HCT116 (cell line): Measurements from ENCODE around the gene CARMIL1. TPM values are rescaled to one million over a fixed set of nuclear protein-coding genes. Genes with fewer than 3 reads are reported as not detected.

Experiments
- ATAC-seq: fragments of 200-7000 bp; cut with Tn5 transposase; 2 replicates; pipeline ENCODE4 v1.9.1; 2020; ENCODE audit warnings: mild to moderate bottlenecking, moderate library complexity
- BruUV-seq: library from RNA; stranded (reverse); fragments of 400-500 nt; replicated peaks from 2 replicates; lab custom pipeline; 2021; lab: Mats Ljungman, UMichigan
- CTCF ChIA-PET: fragments of 300-600 bp; sonication (Branson Sonifier 250); formaldehyde crosslinking; loops from one replicate; lab custom pipeline; 2021; ENCODE audit warnings: antibody characterized with exemption; lab: Charles Lee
- POLR2A ChIA-PET: fragments of 300-600, 350-600 bp; sonication (Branson Sonifier 250); formaldehyde crosslinking; loops from one replicate; lab custom pipeline; 2021; ENCODE audit warnings: antibody characterized with exemption; lab: Charles Lee
- RAD21 ChIA-PET, 2 experiments: fragments of 300-600 bp; sonication (Branson Sonifier 250); formaldehyde crosslinking; loops; one replicate each; lab custom pipeline; 2023; ENCODE audit warnings: low total read pairs in 2 of 2; ENCODE audit not compliant: uncharacterized antibody in 2 of 2, unreplicated experiment in 2 of 2, low non-redundant PET in 1 of 2; lab: Charles Lee
- DNase-seq: peaks from one replicate; pipeline ENCODE4 v3.0.0-alpha.2; 2010; ENCODE audit warnings: low read depth, low spot score
- H2AFZ ChIP-seq: fragments of 200-600 bp; shearing (Covaris generic), sonication (generic); 2 replicates; pipeline ENCODE4 v1.6.1; 2017; ENCODE audit warnings: low read depth, mixed run types, mixed read lengths, antibody characterized with exemption, low read length; ENCODE audit not compliant: poor library complexity, severe bottlenecking
- H3K27ac ChIP-seq: 2 replicates; pipeline ENCODE4 v1.5.1; 2012; ENCODE audit warnings: low read depth, low read length
- H3K27me3 ChIP-seq: fragments of 200-600 bp; sonication (generic); 2 replicates; pipeline ENCODE4 v1.6.1; 2016; ENCODE audit warnings: mixed run types, low read length, mixed read lengths; ENCODE audit not compliant: insufficient read depth
- H3K36me3 ChIP-seq, 2 experiments: fragments of 200-500 bp in 1 of 2; fragments of 200-600 bp in 1 of 2; sonication (Bioruptor generic) in 1 of 2; sonication (generic) in 1 of 2; 2 replicates each; pipeline versions ENCODE4 v1.5.1 to v1.6.1; 2014 to 2016; ENCODE audit warnings: low read length in 2 of 2, inconsistent platforms in 1 of 2, mixed read lengths in 1 of 2, mixed run types in 1 of 2; ENCODE audit not compliant: insufficient read depth in 2 of 2, control insufficient read depth in 1 of 2
- H3K4me1 ChIP-seq, 2 experiments: fragments of 200-600 bp in 1 of 2; sonication (generic) in 1 of 2; 2 replicates each; pipeline versions ENCODE4 v1.5.1 to v1.6.1; 2012 to 2017; ENCODE audit warnings: low read length in 2 of 2, inconsistent platforms in 1 of 2, mild to moderate bottlenecking in 1 of 2, mixed read lengths in 1 of 2, mixed run types in 1 of 2, moderate library complexity in 1 of 2; ENCODE audit not compliant: insufficient read depth in 2 of 2, control insufficient read depth in 1 of 2
- H3K4me2 ChIP-seq: fragments of 200-600 bp; sonication (generic); 2 replicates; pipeline ENCODE4 v1.6.1; 2017; ENCODE audit warnings: mixed run types, low read length, mixed read lengths
- H3K4me3 ChIP-seq, 2 experiments: fragments of 200-600 bp in 1 of 2; sonication (generic) in 1 of 2; replicated peaks in 1 of 2; 2 replicates each; pipeline ENCODE4 v1.5.1; 2011 to 2016; ENCODE audit warnings: low read length in 2 of 2, control low read depth in 1 of 2, low read depth in 1 of 2, mild to moderate bottlenecking in 1 of 2, mixed read lengths in 1 of 2, mixed run types in 1 of 2
- H3K79me2 ChIP-seq: fragments of 200-600 bp; sonication (generic); 2 replicates; pipeline ENCODE4 v1.6.1; 2017; ENCODE audit warnings: mild to moderate bottlenecking, mixed run types, low read length, moderate library complexity, mixed read lengths; ENCODE audit not compliant: insufficient read depth
- H3K9ac ChIP-seq: fragments of 200-600 bp; sonication (generic); 2 replicates; pipeline ENCODE4 v1.6.1; 2016; ENCODE audit warnings: low read length, mixed read lengths
- H3K9me2 ChIP-seq: fragments of 200-600 bp; sonication (generic), shearing (Covaris generic); 2 replicates; pipeline ENCODE4 v1.6.1; 2017; ENCODE audit warnings: mixed run types, mild to moderate bottlenecking, moderate library complexity; ENCODE audit not compliant: insufficient read depth
- H3K9me3 ChIP-seq, 2 experiments: fragments of 200-500 bp in 1 of 2; fragments of 200-600 bp in 1 of 2; sonication (Bioruptor generic) in 1 of 2; sonication (generic) in 1 of 2; 2 replicates each; pipeline ENCODE4 v1.6.1; 2014 to 2017; ENCODE audit warnings: low read length in 2 of 2, mixed read lengths in 2 of 2, inconsistent platforms in 1 of 2, low read depth in 1 of 2, mild to moderate bottlenecking in 1 of 2, mixed run types in 1 of 2, moderate library complexity in 1 of 2; ENCODE audit not compliant: control insufficient read depth in 1 of 2, insufficient read depth in 1 of 2
- H4K20me1 ChIP-seq: fragments of 200-600 bp; sonication (generic), shearing (Covaris generic); 2 replicates; pipeline ENCODE4 v1.6.1; 2017; ENCODE audit warnings: mixed run types, mild to moderate bottlenecking, moderate library complexity; ENCODE audit not compliant: insufficient read depth
- CEBPB ChIP-seq: IDR thresholded peaks from 2 replicates; pipeline ENCODE4 v1.6.1; 2012; ENCODE audit warnings: low read depth
- EZH2 ChIP-seq: fragments of 200-600 bp; sonication (generic); IDR thresholded peaks from 2 replicates; pipeline ENCODE4 v1.6.1; 2017; ENCODE audit warnings: antibody characterized with exemption, mixed run types
- FOSL1 ChIP-seq: IDR thresholded peaks from 2 replicates; pipeline ENCODE4 v1.6.1; 2012; ENCODE audit warnings: low read depth
- POLR2A ChIP-seq: IDR thresholded peaks from 2 replicates; pipeline ENCODE4 v1.7.0; 2011; ENCODE audit warnings: borderline replicate concordance; ENCODE audit not compliant: insufficient read depth, insufficient read length; ENCODE audit errors: extremely low read depth
- POLR2AphosphoS5 ChIP-seq: IDR thresholded peaks from 2 replicates; pipeline ENCODE4 v1.6.1; 2011; ENCODE audit warnings: mild to moderate bottlenecking, low read depth, low read length, moderate library complexity
- RAD21 ChIP-seq: IDR thresholded peaks from 2 replicates; pipeline ENCODE4 v1.6.1; 2012; ENCODE audit warnings: low read depth, mild to moderate bottlenecking
- SIN3A ChIP-seq: IDR thresholded peaks from 2 replicates; pipeline ENCODE4 v1.6.1; 2012; ENCODE audit warnings: low read depth
- TCF7L2 ChIP-seq: IDR thresholded peaks from 2 replicates; pipeline ENCODE4 v1.7.0; 2011; ENCODE audit warnings: borderline replicate concordance, inconsistent platforms; ENCODE audit not compliant: insufficient read depth, insufficient read length; ENCODE audit errors: extremely low read depth
- YY1 ChIP-seq: IDR thresholded peaks from 2 replicates; pipeline ENCODE4 v1.6.1; 2011; ENCODE audit warnings: low read length, low read depth, moderate library complexity, mild to moderate bottlenecking; ENCODE audit not compliant: insufficient replicate concordance; ENCODE audit errors: extremely low read depth
- intact Hi-C: fragments of 100-400 bp; cut with micrococcal nuclease; formaldehyde crosslinking; loops from 2 replicates; pipeline ENCODE4 v1.10.0; 2022
- total RNA-seq: library from RNA; stranded (reverse); gene quantifications from one replicate; pipeline ENCODE4 v1.2.1, GENCODE V29; 2021; ENCODE audit not compliant: unreplicated experiment
- TF ChIP-seq, protein P1 (sequence below): IDR thresholded peaks from 2 replicates; pipeline ENCODE4 v1.6.1; 2012
- TF ChIP-seq, protein P2 (sequence below): IDR thresholded peaks from 2 replicates; pipeline ENCODE4 v1.6.1; 2012
- TF ChIP-seq, protein P3 (sequence below): IDR thresholded peaks from 2 replicates; pipeline ENCODE4 v1.6.1; 2011; ENCODE audit warnings: mild to moderate bottlenecking, low read length, moderate library complexity; ENCODE audit not compliant: insufficient replicate concordance; ENCODE audit errors: extremely low read depth
- TF ChIP-seq, protein P4 (sequence below): IDR thresholded peaks from 2 replicates; pipeline ENCODE4 v1.6.1; 2012; ENCODE audit warnings: low read depth

Gene CARMIL1
- total RNA-seq, 1 experiment from 2014 or later: 21.7 TPM

DNA sequence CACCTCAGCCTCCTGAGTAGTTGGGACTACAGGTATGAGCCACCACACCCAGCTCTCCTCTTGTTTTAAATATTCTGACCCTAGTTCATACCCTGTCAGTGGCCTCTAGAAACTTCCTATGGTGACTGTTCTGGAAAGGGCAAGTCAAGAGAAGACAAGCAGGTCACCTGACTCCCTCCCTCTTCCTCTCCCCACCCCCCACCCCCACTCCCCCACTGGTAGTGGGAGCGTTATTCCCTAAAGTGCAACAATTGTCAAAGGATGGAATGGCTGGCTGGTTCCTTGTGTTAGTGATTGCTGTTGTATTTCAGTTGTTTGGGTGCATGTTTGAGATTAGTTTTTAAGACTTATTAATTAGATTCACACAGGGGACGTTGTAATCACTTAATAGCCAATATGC lies 136.1 kb downstream of the CARMIL1 start:
- H3K27me3 ChIP-seq: no peaks in the 10 kb centered on the region
- BruUV-seq: no TSS peak
- H3K79me2 ChIP-seq: peaks cover 17% of the 10 kb centered on the region
- no peaks in the 10 kb centered on the region for H3K9me2 ChIP-seq
- H3K36me3 ChIP-seq: no peaks in the 10 kb centered on the region
- TF ChIP-seq, protein P1, sequence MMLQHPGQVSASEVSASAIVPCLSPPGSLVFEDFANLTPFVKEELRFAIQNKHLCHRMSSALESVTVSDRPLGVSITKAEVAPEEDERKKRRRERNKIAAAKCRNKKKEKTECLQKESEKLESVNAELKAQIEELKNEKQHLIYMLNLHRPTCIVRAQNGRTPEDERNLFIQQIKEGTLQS: no peak
- TF ChIP-seq, protein P2, sequence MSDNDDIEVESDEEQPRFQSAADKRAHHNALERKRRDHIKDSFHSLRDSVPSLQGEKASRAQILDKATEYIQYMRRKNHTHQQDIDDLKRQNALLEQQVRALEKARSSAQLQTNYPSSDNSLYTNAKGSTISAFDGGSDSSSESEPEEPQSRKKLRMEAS: no peak
- TF ChIP-seq CEBPB: no peak
- TF ChIP-seq TCF7L2: no peak
- TF ChIP-seq, protein P3, sequence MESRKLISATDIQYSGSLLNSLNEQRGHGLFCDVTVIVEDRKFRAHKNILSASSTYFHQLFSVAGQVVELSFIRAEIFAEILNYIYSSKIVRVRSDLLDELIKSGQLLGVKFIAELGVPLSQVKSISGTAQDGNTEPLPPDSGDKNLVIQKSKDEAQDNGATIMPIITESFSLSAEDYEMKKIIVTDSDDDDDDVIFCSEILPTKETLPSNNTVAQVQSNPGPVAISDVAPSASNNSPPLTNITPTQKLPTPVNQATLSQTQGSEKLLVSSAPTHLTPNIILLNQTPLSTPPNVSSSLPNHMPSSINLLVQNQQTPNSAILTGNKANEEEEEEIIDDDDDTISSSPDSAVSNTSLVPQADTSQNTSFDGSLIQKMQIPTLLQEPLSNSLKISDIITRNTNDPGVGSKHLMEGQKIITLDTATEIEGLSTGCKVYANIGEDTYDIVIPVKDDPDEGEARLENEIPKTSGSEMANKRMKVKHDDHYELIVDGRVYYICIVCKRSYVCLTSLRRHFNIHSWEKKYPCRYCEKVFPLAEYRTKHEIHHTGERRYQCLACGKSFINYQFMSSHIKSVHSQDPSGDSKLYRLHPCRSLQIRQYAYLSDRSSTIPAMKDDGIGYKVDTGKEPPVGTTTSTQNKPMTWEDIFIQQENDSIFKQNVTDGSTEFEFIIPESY: no peak
- no peak for TF ChIP-seq POLR2A
- TF ChIP-seq RAD21: no peak
- TF ChIP-seq, protein P4, sequence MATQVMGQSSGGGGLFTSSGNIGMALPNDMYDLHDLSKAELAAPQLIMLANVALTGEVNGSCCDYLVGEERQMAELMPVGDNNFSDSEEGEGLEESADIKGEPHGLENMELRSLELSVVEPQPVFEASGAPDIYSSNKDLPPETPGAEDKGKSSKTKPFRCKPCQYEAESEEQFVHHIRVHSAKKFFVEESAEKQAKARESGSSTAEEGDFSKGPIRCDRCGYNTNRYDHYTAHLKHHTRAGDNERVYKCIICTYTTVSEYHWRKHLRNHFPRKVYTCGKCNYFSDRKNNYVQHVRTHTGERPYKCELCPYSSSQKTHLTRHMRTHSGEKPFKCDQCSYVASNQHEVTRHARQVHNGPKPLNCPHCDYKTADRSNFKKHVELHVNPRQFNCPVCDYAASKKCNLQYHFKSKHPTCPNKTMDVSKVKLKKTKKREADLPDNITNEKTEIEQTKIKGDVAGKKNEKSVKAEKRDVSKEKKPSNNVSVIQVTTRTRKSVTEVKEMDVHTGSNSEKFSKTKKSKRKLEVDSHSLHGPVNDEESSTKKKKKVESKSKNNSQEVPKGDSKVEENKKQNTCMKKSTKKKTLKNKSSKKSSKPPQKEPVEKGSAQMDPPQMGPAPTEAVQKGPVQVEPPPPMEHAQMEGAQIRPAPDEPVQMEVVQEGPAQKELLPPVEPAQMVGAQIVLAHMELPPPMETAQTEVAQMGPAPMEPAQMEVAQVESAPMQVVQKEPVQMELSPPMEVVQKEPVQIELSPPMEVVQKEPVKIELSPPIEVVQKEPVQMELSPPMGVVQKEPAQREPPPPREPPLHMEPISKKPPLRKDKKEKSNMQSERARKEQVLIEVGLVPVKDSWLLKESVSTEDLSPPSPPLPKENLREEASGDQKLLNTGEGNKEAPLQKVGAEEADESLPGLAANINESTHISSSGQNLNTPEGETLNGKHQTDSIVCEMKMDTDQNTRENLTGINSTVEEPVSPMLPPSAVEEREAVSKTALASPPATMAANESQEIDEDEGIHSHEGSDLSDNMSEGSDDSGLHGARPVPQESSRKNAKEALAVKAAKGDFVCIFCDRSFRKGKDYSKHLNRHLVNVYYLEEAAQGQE: no peak
- no peak for TF ChIP-seq SIN3A
- TF ChIP-seq FOSL1: no peak
- TF ChIP-seq YY1: no peak
- no peak for TF ChIP-seq EZH2
- no peak for TF ChIP-seq POLR2AphosphoS5
- DNase-seq: no peak
- ChIA-PET RAD21 (no interaction called here), POLR2A (no interaction called here), CTCF (no interaction called here)
- H3K9ac ChIP-seq: no peak overlapping the region
- no peak overlapping the region for H3K4me2 ChIP-seq
- no peak overlapping the region for H2AFZ ChIP-seq
- H3K4me1 ChIP-seq: no peaks in the 10 kb centered on the region
- ATAC-seq: no peak
- H3K4me3 ChIP-seq: no peak overlapping the region
- intact Hi-C loops: no loop called here
- H3K27ac ChIP-seq: no peak overlapping the region
- H3K9me3 ChIP-seq: 0 out of 4 replicates have a peak, but pooled peaks cover 0 to 2% of the 10 kb centered on the region in 2 experiments
- no peaks in the 10 kb centered on the region for H4K20me1 ChIP-seq
